Neural cell (in vitro differentiated cells): ENCODE measurements around the gene SPATA31D4. TPM values are rescaled to one million over a fixed set of nuclear protein-coding genes. Genes with fewer than 3 reads are reported as not detected.

Experiments
- H2AFZ ChIP-seq: fragments of 200-600, 300-800 bp; sonication (generic), shearing (Covaris generic); 2 replicates; pipeline ENCODE4 v1.6.0; 2014; ENCODE audit warnings: low read depth, mild to moderate bottlenecking, antibody characterized with exemption, low read length, moderate library complexity
- H3F3A ChIP-seq: fragments of 200-600 bp; shearing (Covaris generic); 2 replicates; pipeline ENCODE4 v1.6.1; 2016; ENCODE audit warnings: mild to moderate bottlenecking, moderate library complexity, mixed read lengths, antibody characterized with exemption, low read length; ENCODE audit not compliant: insufficient read depth, poor library complexity, severe bottlenecking
- H3K27ac ChIP-seq: fragments of 200-600, 300-800 bp; sonication (generic), shearing (Covaris generic); 2 replicates; pipeline ENCODE4 v1.5.1; 2014; ENCODE audit warnings: mild to moderate bottlenecking, low read length, moderate library complexity
- H3K27me3 ChIP-seq: fragments of 300-800, 200-600 bp; sonication (generic), shearing (Covaris generic); 2 replicates; pipeline ENCODE4 v1.6.0; 2014; ENCODE audit warnings: mild to moderate bottlenecking, low read depth, low read length, moderate library complexity; ENCODE audit not compliant: insufficient read depth
- H3K36me3 ChIP-seq: fragments of 300-800, 200-600 bp; sonication (generic), shearing (Covaris generic); 2 replicates; pipeline ENCODE4 v1.5.1; 2014; ENCODE audit warnings: mild to moderate bottlenecking, antibody characterized with exemption, low read length, moderate library complexity; ENCODE audit not compliant: insufficient read depth
- H3K4me2 ChIP-seq: fragments of 300-800, 200-600 bp; sonication (generic), shearing (Covaris generic); 2 replicates; pipeline ENCODE4 v1.6.0; 2014; ENCODE audit warnings: mild to moderate bottlenecking, low read length
- H3K4me3 ChIP-seq: fragments of 300-800, 200-600 bp; sonication (generic), shearing (Covaris generic); 2 replicates; pipeline ENCODE4 v1.5.1; 2014; ENCODE audit warnings: mild to moderate bottlenecking, low read length, moderate library complexity
- H3K79me2 ChIP-seq: fragments of 200-600 bp; shearing (Covaris generic); replicated peaks from 2 replicates; pipeline ENCODE4 v1.6.0; 2014; ENCODE audit warnings: mild to moderate bottlenecking, low read length, moderate library complexity; ENCODE audit not compliant: insufficient read depth
- H3K9ac ChIP-seq: fragments of 300-800, 200-600 bp; sonication (generic), shearing (Covaris generic); 2 replicates; pipeline ENCODE4 v1.6.1; 2016; ENCODE audit warnings: mild to moderate bottlenecking, low read length, mixed read lengths
- H3K9me2 ChIP-seq: fragments of 200-600 bp; shearing (Covaris generic); 2 replicates; pipeline ENCODE4 v1.6.1; 2016; ENCODE audit warnings: mild to moderate bottlenecking, low read length, mixed read lengths; ENCODE audit not compliant: insufficient read depth
- H3K9me3 ChIP-seq: fragments of 200-600, 300-800 bp; sonication (generic), shearing (Covaris generic); 2 replicates; pipeline ENCODE4 v1.6.1; 2016; ENCODE audit warnings: mild to moderate bottlenecking, mixed run types, low read length, moderate library complexity, mixed read lengths
- H4K20me1 ChIP-seq: fragments of 200-600 bp; shearing (Covaris generic); 2 replicates; pipeline ENCODE4 v1.6.1; 2016; ENCODE audit warnings: mild to moderate bottlenecking, mixed run types; ENCODE audit not compliant: insufficient read depth
- EP300 ChIP-seq: fragments of 450-650 bp; conservative IDR thresholded peaks from 2 replicates; pipeline ENCODE4 v1.6.1; 2014; ENCODE audit warnings: antibody characterized with exemption, mild to moderate bottlenecking, moderate library complexity; ENCODE audit not compliant: poor library complexity, severe bottlenecking
- EZH2 ChIP-seq: fragments of 200-600, 300-800 bp; shearing (Covaris generic), sonication (generic); IDR thresholded peaks from 2 replicates; pipeline ENCODE4 v1.6.1; 2014; ENCODE audit warnings: antibody characterized with exemption, low read length, borderline replicate concordance, mild to moderate bottlenecking; ENCODE audit not compliant: insufficient read depth, poor library complexity, severe bottlenecking
- MXI1 ChIP-seq: fragments of 450-650 bp; conservative IDR thresholded peaks from 2 replicates; pipeline ENCODE4 v1.6.1; 2014; ENCODE audit warnings: antibody characterized with exemption, mild to moderate bottlenecking; ENCODE audit not compliant: poor library complexity, severe bottlenecking
- POLR2AphosphoS5 ChIP-seq: IDR thresholded peaks from 2 replicates; pipeline ENCODE4 v1.6.1; 2012
- RAD21 ChIP-seq: fragments of 450-650 bp; conservative IDR thresholded peaks from 2 replicates; pipeline ENCODE4 v1.6.1; 2014; ENCODE audit warnings: antibody characterized with exemption, mild to moderate bottlenecking, moderate library complexity
- SMC3 ChIP-seq: fragments of 450-650 bp; conservative IDR thresholded peaks from 2 replicates; pipeline ENCODE4 v1.6.1; 2014; ENCODE audit warnings: antibody characterized with exemption, mild to moderate bottlenecking, moderate library complexity; ENCODE audit not compliant: poor library complexity
- TAF1 ChIP-seq: IDR thresholded peaks from 2 replicates; pipeline ENCODE4 v1.6.1; 2012; ENCODE audit warnings: low read depth
- polyA plus RNA-seq: library from polyadenylated mRNA; depleted of rRNA; stranded (reverse); fragments of >200 nt; gene quantifications from 2 replicates; pipeline ENCODE4 v1.2.3, GENCODE V29; 2014
- TF ChIP-seq, protein P1 (sequence below): fragments of 450-650 bp; IDR thresholded peaks from 2 replicates; pipeline ENCODE4 v1.5.1; 2014; ENCODE audit warnings: antibody characterized with exemption, mild to moderate bottlenecking, moderate library complexity; ENCODE audit not compliant: poor library complexity, severe bottlenecking
- TF ChIP-seq, protein P2 (sequence below): IDR thresholded peaks from 2 replicates; pipeline ENCODE4 v1.6.1; 2012; ENCODE audit warnings: borderline replicate concordance

Gene SPATA31D4
- polyA plus RNA-seq, 1 donor from 2014 or later, result not detected

DNA sequence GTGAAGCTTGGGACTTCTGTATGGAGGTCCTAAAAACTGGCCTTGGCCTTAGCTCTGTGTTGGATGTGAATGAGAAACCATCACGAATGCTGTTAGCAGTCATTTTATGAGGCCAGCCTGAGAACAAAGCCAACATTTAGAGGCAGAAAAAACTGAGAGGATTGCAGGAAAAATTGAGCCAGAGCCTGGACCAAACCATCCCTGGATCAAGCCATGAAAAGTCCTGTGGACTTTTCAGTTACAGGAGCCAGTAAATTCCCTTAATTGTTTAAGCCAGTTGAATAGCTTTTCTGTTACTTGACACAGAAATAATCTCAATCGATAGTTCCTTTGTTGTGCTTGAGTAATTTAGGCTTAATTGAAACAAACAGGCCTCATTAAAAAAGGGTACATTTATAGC is 42.6 kb upstream of the SPATA31D4 start:
- H3K9ac ChIP-seq, result no peak overlapping the region
- H3F3A ChIP-seq, result no peaks in the 10 kb centered on the region
- H3K27ac ChIP-seq, result no peak overlapping the region
- H2AFZ ChIP-seq, result no peak overlapping the region
- H3K4me2 ChIP-seq, result no peak overlapping the region
- H3K9me2 ChIP-seq, result no peaks in the 10 kb centered on the region
- no peaks in the 10 kb centered on the region for H3K27me3 ChIP-seq
- H3K79me2 ChIP-seq, result no peaks in the 10 kb centered on the region
- no peaks in the 10 kb centered on the region for H4K20me1 ChIP-seq
- TF ChIP-seq, protein P1, sequence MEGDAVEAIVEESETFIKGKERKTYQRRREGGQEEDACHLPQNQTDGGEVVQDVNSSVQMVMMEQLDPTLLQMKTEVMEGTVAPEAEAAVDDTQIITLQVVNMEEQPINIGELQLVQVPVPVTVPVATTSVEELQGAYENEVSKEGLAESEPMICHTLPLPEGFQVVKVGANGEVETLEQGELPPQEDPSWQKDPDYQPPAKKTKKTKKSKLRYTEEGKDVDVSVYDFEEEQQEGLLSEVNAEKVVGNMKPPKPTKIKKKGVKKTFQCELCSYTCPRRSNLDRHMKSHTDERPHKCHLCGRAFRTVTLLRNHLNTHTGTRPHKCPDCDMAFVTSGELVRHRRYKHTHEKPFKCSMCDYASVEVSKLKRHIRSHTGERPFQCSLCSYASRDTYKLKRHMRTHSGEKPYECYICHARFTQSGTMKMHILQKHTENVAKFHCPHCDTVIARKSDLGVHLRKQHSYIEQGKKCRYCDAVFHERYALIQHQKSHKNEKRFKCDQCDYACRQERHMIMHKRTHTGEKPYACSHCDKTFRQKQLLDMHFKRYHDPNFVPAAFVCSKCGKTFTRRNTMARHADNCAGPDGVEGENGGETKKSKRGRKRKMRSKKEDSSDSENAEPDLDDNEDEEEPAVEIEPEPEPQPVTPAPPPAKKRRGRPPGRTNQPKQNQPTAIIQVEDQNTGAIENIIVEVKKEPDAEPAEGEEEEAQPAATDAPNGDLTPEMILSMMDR, result no peak
- TF ChIP-seq, protein P2, sequence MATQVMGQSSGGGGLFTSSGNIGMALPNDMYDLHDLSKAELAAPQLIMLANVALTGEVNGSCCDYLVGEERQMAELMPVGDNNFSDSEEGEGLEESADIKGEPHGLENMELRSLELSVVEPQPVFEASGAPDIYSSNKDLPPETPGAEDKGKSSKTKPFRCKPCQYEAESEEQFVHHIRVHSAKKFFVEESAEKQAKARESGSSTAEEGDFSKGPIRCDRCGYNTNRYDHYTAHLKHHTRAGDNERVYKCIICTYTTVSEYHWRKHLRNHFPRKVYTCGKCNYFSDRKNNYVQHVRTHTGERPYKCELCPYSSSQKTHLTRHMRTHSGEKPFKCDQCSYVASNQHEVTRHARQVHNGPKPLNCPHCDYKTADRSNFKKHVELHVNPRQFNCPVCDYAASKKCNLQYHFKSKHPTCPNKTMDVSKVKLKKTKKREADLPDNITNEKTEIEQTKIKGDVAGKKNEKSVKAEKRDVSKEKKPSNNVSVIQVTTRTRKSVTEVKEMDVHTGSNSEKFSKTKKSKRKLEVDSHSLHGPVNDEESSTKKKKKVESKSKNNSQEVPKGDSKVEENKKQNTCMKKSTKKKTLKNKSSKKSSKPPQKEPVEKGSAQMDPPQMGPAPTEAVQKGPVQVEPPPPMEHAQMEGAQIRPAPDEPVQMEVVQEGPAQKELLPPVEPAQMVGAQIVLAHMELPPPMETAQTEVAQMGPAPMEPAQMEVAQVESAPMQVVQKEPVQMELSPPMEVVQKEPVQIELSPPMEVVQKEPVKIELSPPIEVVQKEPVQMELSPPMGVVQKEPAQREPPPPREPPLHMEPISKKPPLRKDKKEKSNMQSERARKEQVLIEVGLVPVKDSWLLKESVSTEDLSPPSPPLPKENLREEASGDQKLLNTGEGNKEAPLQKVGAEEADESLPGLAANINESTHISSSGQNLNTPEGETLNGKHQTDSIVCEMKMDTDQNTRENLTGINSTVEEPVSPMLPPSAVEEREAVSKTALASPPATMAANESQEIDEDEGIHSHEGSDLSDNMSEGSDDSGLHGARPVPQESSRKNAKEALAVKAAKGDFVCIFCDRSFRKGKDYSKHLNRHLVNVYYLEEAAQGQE, result no peak
- TF ChIP-seq MXI1 (no peak), SMC3 (no peak), EP300 (no peak), POLR2AphosphoS5 (no peak), EZH2 (no peak), TAF1 (no peak), RAD21 (no peak)
- no peaks in the 10 kb centered on the region for H3K9me3 ChIP-seq
- no peak overlapping the region for H3K4me3 ChIP-seq
- no peaks in the 10 kb centered on the region for H3K36me3 ChIP-seq

DNA sequence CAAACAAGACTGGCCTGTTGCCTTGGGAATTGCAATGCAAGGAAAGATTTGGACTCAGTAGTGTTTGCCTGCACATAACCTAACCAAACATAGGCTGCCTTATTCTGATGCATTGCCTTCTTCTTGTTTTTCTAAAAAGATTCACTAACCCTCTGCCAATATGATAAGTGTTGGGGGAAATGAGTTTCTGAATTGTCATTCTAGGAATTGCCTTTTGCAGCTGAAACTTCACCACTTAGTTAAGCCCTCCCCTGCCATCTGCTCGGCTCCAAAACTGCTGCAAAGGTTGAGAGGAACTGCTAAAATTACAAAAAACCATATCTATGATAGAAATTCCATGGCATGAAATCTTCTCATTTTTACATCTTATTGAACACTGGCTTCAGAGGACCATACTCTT is 41.6 kb upstream of the SPATA31D4 start:
- H3K4me3 ChIP-seq, result no peak overlapping the region
- no peak overlapping the region for H3K9ac ChIP-seq
- H3K36me3 ChIP-seq, result no peaks in the 10 kb centered on the region
- no peak overlapping the region for H3K4me2 ChIP-seq
- no peaks in the 10 kb centered on the region for H3F3A ChIP-seq
- no peak overlapping the region for H2AFZ ChIP-seq
- no peaks in the 10 kb centered on the region for H3K27me3 ChIP-seq
- no peaks in the 10 kb centered on the region for H3K79me2 ChIP-seq
- TF ChIP-seq TAF1 (no peak), POLR2AphosphoS5 (no peak), EP300 (no peak), SMC3 (no peak), MXI1 (no peak), RAD21 (no peak)
- H4K20me1 ChIP-seq, result no peaks in the 10 kb centered on the region
- H3K9me3 ChIP-seq, result no peaks in the 10 kb centered on the region
- H3K9me2 ChIP-seq, result no peaks in the 10 kb centered on the region
- H3K27ac ChIP-seq, result no peak overlapping the region

DNA sequence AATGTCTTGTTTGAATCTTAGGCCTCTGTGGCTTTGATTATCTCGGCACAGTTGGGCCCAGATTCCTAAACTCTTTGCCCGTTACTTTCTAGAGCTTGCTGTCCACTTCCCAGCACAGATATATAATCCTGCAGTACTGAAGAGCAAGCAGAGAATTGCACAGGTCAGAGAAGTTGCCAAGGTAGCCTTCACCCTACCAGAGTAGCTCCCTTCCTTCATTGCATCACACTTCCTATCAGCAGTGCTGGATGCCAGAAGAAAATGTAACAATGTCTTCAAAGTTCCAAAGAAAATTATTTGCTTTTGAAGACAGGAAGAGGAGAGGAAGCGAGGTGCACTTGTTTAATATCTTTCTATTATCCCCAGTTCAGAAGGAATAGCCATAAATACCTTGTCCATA is 38.1 kb upstream of the SPATA31D4 start:
- no peak overlapping the region for H3K4me2 ChIP-seq
- TF ChIP-seq EZH2 (no peak), EP300 (no peak), TAF1 (no peak), RAD21 (no peak), MXI1 (no peak), SMC3 (no peak), POLR2AphosphoS5 (no peak)
- TF ChIP-seq, protein P2, result no peak
- TF ChIP-seq, protein P1, result no peak
- no peak overlapping the region for H3K9ac ChIP-seq
- H4K20me1 ChIP-seq, result no peaks in the 10 kb centered on the region
- no peaks in the 10 kb centered on the region for H3K9me3 ChIP-seq
- no peak overlapping the region for H3K27ac ChIP-seq
- no peak overlapping the region for H3K4me3 ChIP-seq
- H2AFZ ChIP-seq, result no peak overlapping the region
- no peaks in the 10 kb centered on the region for H3F3A ChIP-seq
- no peaks in the 10 kb centered on the region for H3K27me3 ChIP-seq
- no peaks in the 10 kb centered on the region for H3K79me2 ChIP-seq
- H3K9me2 ChIP-seq, result no peaks in the 10 kb centered on the region
- H3K36me3 ChIP-seq, result no peaks in the 10 kb centered on the region
